Nephron progenitor cell (in vitro differentiated cells): Measurements from ENCODE around the gene RHEB.
A peak's percentile ranks its signal among the peaks of the same experiment; 100 is the strongest.

ENCODE experiments used
- DNase-seq: peaks from one replicate; pipeline ENCODE4 v3.0.0; 2021
- H3K27ac Mint-ChIP-seq: 2 replicates; pipeline ENCODE4 v1.8.0; 2021; ENCODE audit warnings: mild to moderate bottlenecking, moderate library complexity, mixed read lengths
- H3K27me3 Mint-ChIP-seq: 2 replicates; pipeline ENCODE4 v1.8.0; 2021; ENCODE audit warnings: mild to moderate bottlenecking, low read depth, mixed read lengths; ENCODE audit not compliant: poor library complexity
- H3K36me3 Mint-ChIP-seq: 2 replicates; pipeline ENCODE4 v1.8.0; 2021; ENCODE audit warnings: low read depth, mixed read lengths
- H3K4me1 Mint-ChIP-seq: 2 replicates; pipeline ENCODE4 v1.8.0; 2021; ENCODE audit warnings: mixed read lengths
- H3K4me3 Mint-ChIP-seq: 2 replicates; pipeline ENCODE4 v1.8.0; 2021; ENCODE audit warnings: mild to moderate bottlenecking, moderate library complexity, mixed read lengths
- H3K9me3 Mint-ChIP-seq: 2 replicates; pipeline ENCODE4 v1.8.0; 2021; ENCODE audit warnings: mild to moderate bottlenecking, moderate library complexity, mixed read lengths
- CTCF ChIP-seq: fragments of 200-600 bp; sonication (generic); IDR thresholded peaks from 2 replicates; pipeline ENCODE4 v1.5.0; 2021; ENCODE audit warnings: antibody characterized with exemption

Gene RHEB

GRCh38 chr7:151451626-151452571, 67.8 kb downstream of the RHEB start:
- no peaks in the 10 kb centered on the region for H3K9me3 Mint-ChIP-seq
- TF ChIP-seq CTCF, result no peak
- peaks cover 60% of the 10 kb centered on the region for H3K4me1 Mint-ChIP-seq
- H3K27me3 Mint-ChIP-seq, result peaks cover 19% of the 10 kb centered on the region
- H3K36me3 Mint-ChIP-seq, result no peaks in the 10 kb centered on the region
- no peak overlapping the region for H3K27ac Mint-ChIP-seq
- DNase-seq, result no peak
- H3K4me3 Mint-ChIP-seq, result no peak overlapping the region

- no peaks in the 10 kb centered on the region for H3K36me3 Mint-ChIP-seq
- H3K4me3 Mint-ChIP-seq, result no peak overlapping the region
- no peak for TF ChIP-seq CTCF
- H3K4me1 Mint-ChIP-seq, result peaks cover 63% of the 10 kb centered on the region
- H3K9me3 Mint-ChIP-seq, result no peaks in the 10 kb centered on the region
- no peak overlapping the region for H3K27ac Mint-ChIP-seq
- peaks cover 26% of the 10 kb centered on the region for H3K27me3 Mint-ChIP-seq
- no peak for DNase-seq
Observed at GRCh38 chr7:151451156-151451555, 68.5 kb downstream of the RHEB start.

- DNase-seq, result no peak
- peaks cover 29% of the 10 kb centered on the region for H3K27me3 Mint-ChIP-seq
- H3K36me3 Mint-ChIP-seq, result no peaks in the 10 kb centered on the region
- H3K4me3 Mint-ChIP-seq, result no peak overlapping the region
- H3K27ac Mint-ChIP-seq, result no peak overlapping the region
- no peaks in the 10 kb centered on the region for H3K9me3 Mint-ChIP-seq
- TF ChIP-seq CTCF, result no peak
- H3K4me1 Mint-ChIP-seq, result peaks cover 64% of the 10 kb centered on the region
Observed at GRCh38 chr7:151449990-151450389, 69.7 kb downstream of the RHEB start.

GRCh38 chr7:151448261-151449252, 71.1 kb downstream of the RHEB start:
- peak; percentile 76 for DNase-seq
- Mint-ChIP-seq H3K9me3 (no peaks in the 10 kb centered on the region), H3K36me3 (no peaks in the 10 kb centered on the region), H3K4me3 (no peak overlapping the region), H3K27ac (no peak overlapping the region), H3K4me1 (peaks cover 60% of the 10 kb centered on the region), H3K27me3 (peaks cover 29% of the 10 kb centered on the region)
- TF ChIP-seq CTCF, result peak; percentile 82

- H3K4me3 Mint-ChIP-seq, result peak overlapping the region; percentile 66
- DNase-seq, result no peak
- H3K36me3 Mint-ChIP-seq, result no peaks in the 10 kb centered on the region
- H3K27me3 Mint-ChIP-seq, result peaks cover 29% of the 10 kb centered on the region
- TF ChIP-seq CTCF, result no peak
- H3K27ac Mint-ChIP-seq, result no peak overlapping the region
- H3K9me3 Mint-ChIP-seq, result peaks cover 4% of the 10 kb centered on the region
- peaks cover 58% of the 10 kb centered on the region for H3K4me1 Mint-ChIP-seq
Observed at GRCh38 chr7:151447901-151448260, 71.8 kb downstream of the RHEB start.
